SHP77 (cell line): ENCODE results near the gene NT5C3A.
"Not testable (repeated sequence)": the region's sequence is repeated elsewhere in the genome, so short reads cannot be mapped to it uniquely, and the experiment has no call there.

Experiments
- DNase-seq, 2 experiments: peaks; one replicate each; lab custom pipeline; 2025; lab: John Stamatoyannopoulos, UW

The NT5C3A gene

GRCh38 chr7:32979246-32979645 is 83.3 kb downstream of the NT5C3A start:
- not testable (repeated sequence) for DNase-seq

GRCh38 chr7:32977159-32977558 is 85.4 kb downstream of the NT5C3A start:
- not testable (repeated sequence) for DNase-seq

GRCh38 chr7:32971967-32972366 is 90.6 kb downstream of the NT5C3A start:
- DNase-seq: not testable (repeated sequence)

- DNase-seq: not testable (repeated sequence)
These were observed 95.4 kb downstream of the NT5C3A start for GRCh38 chr7:32967268-32967582.

GRCh38 chr7:32966489-32967267 is 95.9 kb downstream of the NT5C3A start:
- DNase-seq: not testable (repeated sequence)

GRCh38 chr7:32964461-32965159 is 98.0 kb downstream of the NT5C3A start:
- not testable (repeated sequence) for DNase-seq
